ENCODE results near the gene C16orf89.

C16orf89 gene

GRCh38 chr16:5027575-5028235, 38.1 kb downstream of the C16orf89 start:
- DNase-seq (ENCODE audit: low read depth), result no peak

- no peak for DNase-seq (ENCODE audit: low read depth)
Measured at GRCh38 chr16:5027086-5027485, 38.7 kb downstream of the C16orf89 start.

GRCh38 chr16:5026664-5027063, 39.1 kb downstream of the C16orf89 start:
- no peak for DNase-seq (ENCODE audit: low read depth)

- no peak for DNase-seq (ENCODE audit: low read depth)
Measured at GRCh38 chr16:5025171-5025632, 40.6 kb downstream of the C16orf89 start.

GRCh38 chr16:5024632-5025031, 41.1 kb downstream of the C16orf89 start:
- DNase-seq (ENCODE audit: low read depth), result no peak

- DNase-seq (ENCODE audit: low read depth), result no peak
Measured at GRCh38 chr16:5022521-5022920, 43.2 kb downstream of the C16orf89 start.

- DNase-seq (ENCODE audit: low read depth), result no peak
Measured at GRCh38 chr16:5020551-5020950, 45.2 kb downstream of the C16orf89 start.

GRCh38 chr16:5019775-5020174, 46.0 kb downstream of the C16orf89 start:
- no peak for DNase-seq (ENCODE audit: low read depth)

GRCh38 chr16:5018793-5019192, 47.0 kb downstream of the C16orf89 start:
- DNase-seq (ENCODE audit: low read depth), result no peak

GRCh38 chr16:5017678-5017969, 48.1 kb downstream of the C16orf89 start:
- DNase-seq (ENCODE audit: low read depth), result no peak

GRCh38 chr16:5016967-5017677, 48.6 kb downstream of the C16orf89 start:
- DNase-seq (ENCODE audit: low read depth), result no peak

GRCh38 chr16:5015887-5016286, 49.9 kb downstream of the C16orf89 start:
- DNase-seq (ENCODE audit: low read depth), result no peak

GRCh38 chr16:5015351-5015750, 50.4 kb downstream of the C16orf89 start:
- DNase-seq (ENCODE audit: low read depth), result no peak

GRCh38 chr16:5012887-5013286, 52.9 kb downstream of the C16orf89 start:
- no peak for DNase-seq (ENCODE audit: low read depth)

- DNase-seq (ENCODE audit: low read depth), result no peak
Measured at GRCh38 chr16:5011637-5012036, 54.1 kb downstream of the C16orf89 start.

- DNase-seq (ENCODE audit: low read depth), result no peak
Measured at GRCh38 chr16:5010576-5011329, 55.0 kb downstream of the C16orf89 start.

GRCh38 chr16:5008311-5008731, 57.4 kb downstream of the C16orf89 start:
- no peak for DNase-seq (ENCODE audit: low read depth)

GRCh38 chr16:5007256-5007655, 58.5 kb downstream of the C16orf89 start:
- no peak for DNase-seq (ENCODE audit: low read depth)

GRCh38 chr16:5006348-5007193, 59.2 kb downstream of the C16orf89 start:
- no peak for DNase-seq (ENCODE audit: low read depth)

GRCh38 chr16:5005916-5006315, 59.8 kb downstream of the C16orf89 start:
- no peak for DNase-seq (ENCODE audit: low read depth)

- DNase-seq (ENCODE audit: low read depth), result no peak
Measured at GRCh38 chr16:5004311-5004710, 61.4 kb downstream of the C16orf89 start.

GRCh38 chr16:5003828-5004227, 61.9 kb downstream of the C16orf89 start:
- DNase-seq (ENCODE audit: low read depth), result no peak
